Melanocyte of skin (primary cell): Measurements from ENCODE around the gene C6orf120. TPM values are rescaled to one million over a fixed set of nuclear protein-coding genes. Genes with fewer than 3 reads are reported as not detected.

Source experiments
- total RNA-seq, 2 donors: library from RNA; depleted of rRNA; stranded (reverse); fragments of >200 nt; gene quantifications; 2 replicates each; pipeline ENCODE4 v1.2.3, GENCODE V29; 2012

Gene C6orf120
- total RNA-seq: 10 to 100 TPM; 32.3 to 33.0 TPM

DNA sequence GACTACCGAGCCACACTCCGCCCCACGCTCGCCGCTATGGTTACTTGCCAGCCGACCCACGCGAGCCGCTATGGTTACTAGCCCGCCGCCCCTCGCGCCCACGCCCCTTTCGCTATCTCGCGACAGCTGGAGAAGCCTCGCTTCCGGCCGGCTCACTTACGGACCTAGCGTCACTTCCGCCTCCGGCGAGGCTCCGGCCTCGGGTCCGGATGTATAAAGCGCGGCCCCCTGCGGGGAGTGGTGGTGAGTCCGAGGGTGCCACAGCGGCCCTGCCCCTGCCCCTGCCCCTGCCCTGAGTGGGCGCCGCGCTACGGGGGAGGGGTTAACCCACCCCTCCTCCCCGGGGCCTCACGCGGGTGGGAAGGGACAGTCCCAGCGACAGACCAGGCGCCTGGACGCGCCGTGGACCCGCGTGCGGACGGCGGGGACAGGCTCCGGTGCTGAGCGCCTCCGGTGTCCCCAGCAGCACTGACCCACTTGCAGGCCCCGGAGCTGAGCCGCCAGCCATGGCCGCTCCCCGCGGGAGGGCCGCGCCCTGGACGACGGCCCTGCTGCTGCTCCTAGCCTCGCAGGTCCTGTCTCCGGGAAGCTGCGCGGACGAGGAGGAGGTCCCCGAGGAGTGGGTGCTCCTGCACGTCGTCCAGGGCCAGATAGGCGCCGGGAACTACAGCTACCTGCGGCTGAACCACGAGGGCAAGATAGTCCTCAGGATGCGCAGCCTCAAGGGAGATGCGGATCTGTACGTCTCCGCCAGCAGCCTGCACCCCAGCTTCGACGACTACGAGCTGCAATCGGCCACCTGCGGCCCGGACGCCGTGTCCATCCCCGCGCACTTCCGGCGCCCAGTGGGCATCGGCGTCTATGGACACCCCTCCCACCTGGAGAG, at the start of gene C6orf120, which contains the start of gene WDR27:
C6orf120 (plus strand) TSS at position 173 of the 886 bp plus-strand sequence; CDS start at position 507, 334 bp downstream.
WDR27 (minus strand) TSS at position 76 of the 886 bp plus-strand sequence. CDS start 13,024 bp downstream, outside the sequence.

DNA sequence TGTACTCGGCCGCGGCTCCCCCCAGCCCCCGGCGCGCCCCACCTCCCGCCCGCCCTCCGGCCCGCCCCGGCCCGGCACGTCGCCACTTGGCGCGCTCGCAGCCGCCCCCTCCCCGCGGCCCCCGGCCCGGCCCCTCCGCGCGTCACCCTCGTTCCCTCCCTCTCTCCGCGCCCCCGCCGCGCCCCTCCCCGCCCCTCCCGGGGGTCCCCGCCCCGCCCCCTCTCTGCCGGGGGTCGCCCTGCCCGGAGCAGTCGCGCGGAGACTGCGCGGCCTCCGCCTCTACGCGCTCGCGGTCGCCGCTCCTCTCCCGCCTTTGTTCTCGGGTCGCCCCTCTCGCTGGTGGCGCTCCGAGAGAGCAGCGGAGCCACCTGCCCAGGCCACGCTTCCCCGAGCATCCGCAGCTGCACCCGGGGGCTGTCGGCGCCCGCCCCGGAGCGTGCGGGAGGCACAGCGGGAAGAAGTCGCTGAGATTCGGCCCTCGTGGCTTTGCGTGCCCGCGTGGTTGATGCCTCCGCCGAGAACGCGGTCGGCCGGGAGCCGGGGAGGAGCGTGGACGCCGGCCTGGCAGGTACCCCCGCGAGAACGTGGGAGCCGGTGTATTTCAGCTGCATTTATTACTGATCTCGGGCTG, 22.7 kb downstream of the C6orf120 start, which contains the start of gene PHF10:
PHF10 (minus strand) TSS at position 7 of the 631 bp plus-strand sequence. CDS start 569 bp downstream, outside the sequence.

DNA sequence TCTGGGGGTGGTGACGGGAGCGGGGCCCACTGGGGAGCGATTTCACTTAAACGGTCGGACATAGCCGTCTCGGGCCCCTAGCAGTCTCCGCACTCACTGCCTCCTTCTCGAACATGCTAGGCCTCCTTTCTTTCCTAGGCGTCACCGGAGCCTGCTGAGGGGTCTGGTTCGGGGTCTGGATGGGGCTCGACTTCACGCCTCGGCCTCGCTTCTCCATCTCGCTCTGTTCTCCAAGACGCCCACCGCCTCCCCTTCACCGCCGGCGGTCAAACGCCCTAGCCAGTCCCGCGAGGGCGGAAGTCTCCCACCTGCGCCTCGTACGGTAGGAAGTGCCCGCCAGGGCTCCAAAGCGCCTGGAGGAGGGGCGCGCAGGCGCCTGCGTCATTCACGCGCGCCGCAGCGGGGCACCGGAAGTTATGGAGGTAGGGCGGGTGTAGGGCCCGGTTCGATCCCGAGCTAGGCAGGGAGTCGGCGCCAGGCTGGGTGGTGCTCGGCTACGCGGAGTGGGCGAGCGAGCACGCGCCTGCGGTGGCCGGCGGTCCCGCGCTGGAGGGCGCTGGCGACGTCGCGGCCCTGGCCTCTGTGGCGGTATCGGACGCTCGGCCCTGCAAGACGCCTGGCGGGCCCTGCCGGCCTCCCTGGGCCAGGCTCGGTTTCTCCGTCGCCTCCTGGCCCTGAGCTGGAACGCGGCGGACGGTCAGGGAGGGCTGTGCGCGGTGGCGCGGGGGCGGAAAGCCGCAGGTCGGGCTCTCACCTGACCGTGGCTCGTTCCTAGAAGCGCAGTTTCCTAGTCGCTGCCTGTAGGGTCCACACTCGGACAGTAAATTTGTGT, 49.5 kb downstream of the C6orf120 start, which contains the start of the genes DYNLT2 and ERMARD:
DYNLT2 (minus strand) TSS at position 331 of the 832 bp plus-strand sequence; CDS start at position 217, 114 bp downstream.
ERMARD (plus strand) TSS at position 381 of the 832 bp plus-strand sequence; CDS start at position 417, 36 bp downstream.

Other genes starting within 250 kb of the C6orf120 start
- gene WDR27, start 97 bp upstream of the C6orf120 start, total RNA-seq: 10 to 100 TPM; 10.3 to 28.0 TPM
- gene PHF10, start 22.4 kb downstream of the C6orf120 start, total RNA-seq: 10 to 100 TPM; 12.7 to 16.7 TPM
- 1 to 10 TPM in 1 of 2 donors, under 1 TPM in 1; 1.00 to 1.4 TPM for gene DYNLT2, start 49.4 kb downstream of the C6orf120 start, total RNA-seq
- gene ERMARD, start 49.5 kb downstream of the C6orf120 start, total RNA-seq: 10 to 100 TPM; 12.3 to 17.6 TPM